ENCODE data around the gene SLCO3A1.
"Not testable (repeated sequence)": the region's sequence is repeated elsewhere in the genome, so short reads cannot be mapped to it uniquely, and the experiment has no call there.

The SLCO3A1 gene

GRCh38 chr15:91961357-91961756, 107.8 kb downstream of the SLCO3A1 start:
- no peak for DNase-seq (ENCODE audit: low read depth in 4 of 4, low spot score in 1 of 4)

DNA sequence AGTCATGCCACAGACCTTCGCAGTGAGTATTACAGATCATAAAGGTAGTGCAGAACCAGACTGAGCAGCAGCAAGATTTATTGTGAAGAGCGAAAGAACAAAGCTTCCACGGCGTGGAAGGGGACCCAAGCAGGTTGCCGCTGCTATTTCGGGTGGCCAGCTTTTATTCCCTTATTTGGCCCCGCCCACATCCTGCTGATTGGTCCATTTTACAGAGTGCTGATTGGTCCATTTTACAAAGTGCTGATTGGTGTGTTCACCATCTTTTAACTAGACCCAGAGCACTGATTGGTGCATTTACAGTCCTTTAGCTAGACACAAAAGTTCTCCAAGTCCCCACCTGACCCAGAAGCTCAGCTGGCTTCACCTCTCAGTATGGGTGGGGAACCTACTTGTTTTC, 110.2 kb downstream of the SLCO3A1 start:
- DNase-seq (ENCODE audit: low read depth in 4 of 4, low spot score in 1 of 4), result not testable (repeated sequence)

GRCh38 chr15:91965501-91966193, 112.1 kb downstream of the SLCO3A1 start:
- DNase-seq (ENCODE audit: low read depth in 4 of 4, low spot score in 1 of 4), result no peak

GRCh38 chr15:91966194-91966552, 112.7 kb downstream of the SLCO3A1 start:
- DNase-seq (ENCODE audit: low read depth in 4 of 4, low spot score in 1 of 4), result no peak

- DNase-seq (ENCODE audit: low read depth in 4 of 4, low spot score in 1 of 4), result no peak
Measured at GRCh38 chr15:91967935-91968606, 114.6 kb downstream of the SLCO3A1 start.

- no peak for DNase-seq (ENCODE audit: low read depth in 4 of 4, low spot score in 1 of 4)
Measured at GRCh38 chr15:91968610-91969009, 115.1 kb downstream of the SLCO3A1 start.

GRCh38 chr15:91970142-91970541, 116.6 kb downstream of the SLCO3A1 start:
- no peak for DNase-seq (ENCODE audit: low read depth in 4 of 4, low spot score in 1 of 4)

GRCh38 chr15:91973481-91973880, 120.0 kb downstream of the SLCO3A1 start:
- DNase-seq (ENCODE audit: low read depth in 4 of 4, low spot score in 1 of 4), result no peak

GRCh38 chr15:91974321-91974720, 120.8 kb downstream of the SLCO3A1 start:
- no peak for DNase-seq (ENCODE audit: low read depth in 4 of 4, low spot score in 1 of 4)

DNA sequence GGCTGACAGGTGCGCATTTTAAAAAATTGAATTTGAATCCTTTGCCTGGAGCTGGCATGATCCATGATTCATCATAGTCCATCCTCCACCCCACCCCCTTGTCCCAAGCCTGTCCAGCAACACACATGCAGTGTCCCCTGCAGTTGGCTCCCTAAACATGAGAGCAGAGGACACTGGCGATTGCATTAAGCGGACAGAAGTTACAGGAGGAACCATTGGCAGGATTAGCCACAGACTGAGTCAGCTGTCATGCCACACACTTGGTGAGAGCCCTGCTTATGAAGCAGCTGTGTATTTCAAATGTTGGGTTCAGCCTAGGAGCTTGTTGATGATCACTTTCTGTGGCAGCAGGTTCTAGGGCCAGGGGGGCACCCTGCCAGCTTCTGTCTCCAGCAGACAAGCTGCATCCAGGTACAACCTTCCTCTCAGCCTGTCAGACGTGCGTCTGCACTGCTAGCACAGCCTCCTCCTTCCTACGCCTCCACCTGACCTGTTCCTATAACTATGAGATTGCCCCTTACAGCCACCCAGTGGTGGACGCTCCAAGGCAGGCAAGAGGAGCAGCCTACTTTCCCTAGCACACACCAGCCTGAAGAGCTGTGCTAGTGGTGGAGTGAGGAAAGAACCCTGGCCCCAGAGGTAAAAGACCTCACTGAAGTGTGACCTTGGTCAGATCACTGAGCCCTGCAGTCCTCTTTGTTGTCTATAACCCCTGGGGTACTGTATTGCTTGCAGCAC, 121.9 kb downstream of the SLCO3A1 start:
- no peak for DNase-seq (ENCODE audit: low read depth in 4 of 4, low spot score in 1 of 4)

DNA sequence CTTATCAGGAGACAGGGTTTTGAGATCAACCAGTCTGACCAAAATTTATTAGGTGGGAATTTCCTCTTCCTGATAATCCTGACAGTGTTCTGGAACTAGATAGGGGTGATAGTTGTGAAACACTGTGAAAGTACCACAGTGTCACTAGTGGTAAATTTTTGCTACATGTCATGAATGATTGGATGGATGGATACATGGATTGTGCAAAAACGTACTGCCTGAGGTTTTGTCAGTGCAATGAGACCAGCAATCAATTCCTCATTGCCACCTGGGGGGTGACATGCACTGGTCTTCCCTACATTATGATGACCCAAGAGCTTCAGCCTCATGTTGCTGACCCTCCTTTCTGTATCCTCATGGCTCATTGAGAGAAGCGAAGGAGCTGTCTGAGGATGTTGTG, 123.5 kb downstream of the SLCO3A1 start:
- DNase-seq (ENCODE audit: low read depth in 4 of 4, low spot score in 1 of 4), result no peak

- no peak for DNase-seq (ENCODE audit: low read depth in 4 of 4, low spot score in 1 of 4)
Measured at GRCh38 chr15:91980502-91981267, 127.2 kb downstream of the SLCO3A1 start.

- DNase-seq (ENCODE audit: low read depth in 4 of 4, low spot score in 1 of 4), result no peak
Measured at GRCh38 chr15:91981821-91982800, 128.6 kb downstream of the SLCO3A1 start.

DNA sequence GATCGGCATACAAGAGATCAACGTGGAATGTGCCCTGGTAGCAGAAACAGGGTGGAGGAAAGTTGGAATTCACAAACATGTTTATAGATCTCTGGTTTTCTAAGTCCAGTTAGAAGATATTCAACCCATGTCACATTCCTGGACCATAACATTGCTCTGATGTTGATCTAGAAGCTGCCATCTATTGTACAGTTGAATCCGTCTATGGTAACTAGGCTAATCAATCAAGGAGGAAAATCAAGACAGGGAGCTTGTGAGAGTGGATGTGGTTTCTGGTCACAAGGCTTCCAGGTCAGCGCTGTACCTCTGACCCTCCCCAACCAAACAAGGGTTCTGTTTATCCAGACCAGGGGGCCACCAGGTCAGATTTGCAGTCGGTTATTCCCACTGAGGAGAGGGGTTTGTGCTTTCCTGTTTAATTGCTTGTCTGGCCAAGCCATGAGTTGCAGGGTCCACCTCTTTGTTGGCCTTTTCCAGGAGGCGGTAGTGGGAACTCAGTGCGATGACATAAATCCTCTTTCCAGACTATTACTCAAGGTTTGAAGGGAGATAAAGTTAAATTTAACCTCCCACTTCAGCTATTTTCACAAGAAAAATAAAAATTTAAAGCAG, 130.3 kb downstream of the SLCO3A1 start:
- DNase-seq (ENCODE audit: low read depth in 4 of 4, low spot score in 1 of 4), result no peak

DNA sequence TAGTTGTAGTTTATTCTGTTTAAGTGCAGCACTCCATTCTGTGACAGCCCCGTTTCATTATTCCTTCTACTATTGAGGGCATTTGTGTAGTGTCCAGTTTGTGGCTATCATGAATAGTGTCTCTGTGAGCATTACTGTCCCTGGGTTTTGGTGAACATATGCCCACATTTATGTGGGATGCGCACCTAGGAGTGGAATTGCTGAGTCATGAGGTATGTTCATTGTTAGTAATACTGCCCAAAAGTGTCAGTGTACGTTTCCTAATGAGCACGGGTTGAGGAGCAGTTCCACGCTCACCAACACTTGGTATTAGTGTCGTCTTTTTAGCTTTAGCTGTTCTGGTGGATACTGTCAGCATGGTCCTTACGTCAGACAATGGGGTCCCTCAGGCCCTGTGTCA, 131.8 kb downstream of the SLCO3A1 start:
- DNase-seq (ENCODE audit: low read depth in 4 of 4, low spot score in 1 of 4), result no peak

GRCh38 chr15:91988071-91988470, 134.6 kb downstream of the SLCO3A1 start:
- DNase-seq (ENCODE audit: low read depth in 4 of 4, low spot score in 1 of 4), result no peak

- no peak for DNase-seq (ENCODE audit: low read depth in 4 of 4, low spot score in 1 of 4)
Measured at GRCh38 chr15:91988655-91989054, 135.1 kb downstream of the SLCO3A1 start.

DNA sequence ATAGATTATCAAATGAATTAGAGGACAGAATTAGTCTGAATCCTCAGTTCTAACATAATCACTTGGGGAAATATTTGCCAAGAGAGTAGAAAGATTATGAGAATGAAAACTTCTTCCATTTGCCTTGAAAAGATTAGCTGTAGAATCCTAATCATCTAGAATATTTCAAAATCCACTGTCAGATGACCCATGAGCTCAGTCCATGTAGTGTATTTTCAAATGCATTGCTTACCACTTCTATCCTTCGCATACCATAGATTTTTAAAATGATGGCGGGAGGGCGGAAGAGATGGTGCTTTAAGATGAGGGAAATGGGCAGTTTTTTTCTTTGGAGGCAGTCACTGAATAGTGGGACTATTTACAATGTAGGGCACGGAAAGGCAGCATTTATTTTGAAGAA, 136.3 kb downstream of the SLCO3A1 start:
- DNase-seq (ENCODE audit: low read depth in 4 of 4, low spot score in 1 of 4), result no peak

DNA sequence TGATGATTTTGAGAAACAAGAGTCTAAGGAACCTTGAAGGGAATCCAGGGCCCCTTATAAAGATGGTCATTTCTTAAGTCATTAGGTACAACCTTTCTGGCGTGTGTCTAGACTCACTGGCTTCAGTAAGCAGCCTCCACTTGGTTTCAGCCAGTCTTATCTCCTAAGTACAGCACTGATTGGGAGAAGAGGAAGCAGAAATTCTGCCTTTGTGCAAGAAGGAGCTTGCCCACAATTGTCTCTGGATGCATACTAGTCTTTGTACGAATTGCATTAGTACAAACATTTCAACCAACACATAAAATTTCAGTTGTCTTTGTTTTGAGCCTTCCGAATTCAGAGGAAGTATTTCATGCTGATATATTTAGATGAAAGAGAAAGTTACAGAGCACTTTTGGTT, 139.4 kb downstream of the SLCO3A1 start:
- no peak for DNase-seq (ENCODE audit: low read depth in 4 of 4, low spot score in 1 of 4)

DNA sequence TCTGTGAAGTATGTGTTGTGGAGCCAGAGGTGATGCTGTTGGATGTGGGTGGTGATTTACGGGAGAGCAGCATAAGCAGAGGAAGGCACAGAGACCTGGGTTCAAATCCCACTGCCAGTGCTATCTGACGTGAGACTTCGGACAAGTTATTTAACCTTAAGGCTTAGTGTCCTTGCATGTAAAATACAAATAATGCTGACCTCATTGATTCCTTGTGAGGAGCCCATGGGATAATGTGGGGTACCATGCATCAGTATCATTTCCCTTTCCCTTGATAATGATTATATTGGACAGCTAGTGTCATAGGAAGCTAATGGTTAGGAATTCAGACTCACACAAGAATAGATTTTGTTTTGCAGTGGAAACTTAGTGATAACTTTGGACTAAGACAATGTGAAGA, 141.6 kb downstream of the SLCO3A1 start:
- DNase-seq (ENCODE audit: low read depth in 4 of 4, low spot score in 1 of 4), result no peak

Data from stimulated activated CD4-positive, alpha-beta T cell treated with anti-CD3 and anti-CD28 coated beads, Interleukin-1b, Interleukin-23, amount 100 ng/mL, for 24 hours (primary cell).